PC-9 (cell line): ENCODE data around the gene ADGRL3.

Source experiments
- EZH2 ChIP-seq: fragments of 200-600 bp; sonication (generic); IDR thresholded peaks from 2 replicates; pipeline ENCODE4 v1.8.0; 2017; ENCODE audit warnings: antibody characterized with exemption, low read depth
- TF ChIP-seq, protein P1 (sequence below): fragments of 200-600 bp; sonication (generic); conservative IDR thresholded peaks from 2 replicates; pipeline ENCODE4 v1.6.1; 2017; ENCODE audit warnings: mixed run types, antibody characterized with exemption, mild to moderate bottlenecking, moderate library complexity

- TF ChIP-seq, protein P1, sequence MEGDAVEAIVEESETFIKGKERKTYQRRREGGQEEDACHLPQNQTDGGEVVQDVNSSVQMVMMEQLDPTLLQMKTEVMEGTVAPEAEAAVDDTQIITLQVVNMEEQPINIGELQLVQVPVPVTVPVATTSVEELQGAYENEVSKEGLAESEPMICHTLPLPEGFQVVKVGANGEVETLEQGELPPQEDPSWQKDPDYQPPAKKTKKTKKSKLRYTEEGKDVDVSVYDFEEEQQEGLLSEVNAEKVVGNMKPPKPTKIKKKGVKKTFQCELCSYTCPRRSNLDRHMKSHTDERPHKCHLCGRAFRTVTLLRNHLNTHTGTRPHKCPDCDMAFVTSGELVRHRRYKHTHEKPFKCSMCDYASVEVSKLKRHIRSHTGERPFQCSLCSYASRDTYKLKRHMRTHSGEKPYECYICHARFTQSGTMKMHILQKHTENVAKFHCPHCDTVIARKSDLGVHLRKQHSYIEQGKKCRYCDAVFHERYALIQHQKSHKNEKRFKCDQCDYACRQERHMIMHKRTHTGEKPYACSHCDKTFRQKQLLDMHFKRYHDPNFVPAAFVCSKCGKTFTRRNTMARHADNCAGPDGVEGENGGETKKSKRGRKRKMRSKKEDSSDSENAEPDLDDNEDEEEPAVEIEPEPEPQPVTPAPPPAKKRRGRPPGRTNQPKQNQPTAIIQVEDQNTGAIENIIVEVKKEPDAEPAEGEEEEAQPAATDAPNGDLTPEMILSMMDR: no peak
- TF ChIP-seq EZH2: no peak
Observed at GRCh38 chr4:61375301-61375700, 175.2 kb downstream of the ADGRL3 start.
